ENCODE results near the gene TUBGCP6. TPM values are rescaled to one million over a fixed set of nuclear protein-coding genes. Genes with fewer than 3 reads are reported as not detected.
A peak's percentile ranks its signal among the peaks of the same experiment; 100 is the strongest.

TUBGCP6 gene
- total RNA-seq, 4 donors from 2014 or later: 20.3 to 44.3 (median 32.2) TPM

DNA sequence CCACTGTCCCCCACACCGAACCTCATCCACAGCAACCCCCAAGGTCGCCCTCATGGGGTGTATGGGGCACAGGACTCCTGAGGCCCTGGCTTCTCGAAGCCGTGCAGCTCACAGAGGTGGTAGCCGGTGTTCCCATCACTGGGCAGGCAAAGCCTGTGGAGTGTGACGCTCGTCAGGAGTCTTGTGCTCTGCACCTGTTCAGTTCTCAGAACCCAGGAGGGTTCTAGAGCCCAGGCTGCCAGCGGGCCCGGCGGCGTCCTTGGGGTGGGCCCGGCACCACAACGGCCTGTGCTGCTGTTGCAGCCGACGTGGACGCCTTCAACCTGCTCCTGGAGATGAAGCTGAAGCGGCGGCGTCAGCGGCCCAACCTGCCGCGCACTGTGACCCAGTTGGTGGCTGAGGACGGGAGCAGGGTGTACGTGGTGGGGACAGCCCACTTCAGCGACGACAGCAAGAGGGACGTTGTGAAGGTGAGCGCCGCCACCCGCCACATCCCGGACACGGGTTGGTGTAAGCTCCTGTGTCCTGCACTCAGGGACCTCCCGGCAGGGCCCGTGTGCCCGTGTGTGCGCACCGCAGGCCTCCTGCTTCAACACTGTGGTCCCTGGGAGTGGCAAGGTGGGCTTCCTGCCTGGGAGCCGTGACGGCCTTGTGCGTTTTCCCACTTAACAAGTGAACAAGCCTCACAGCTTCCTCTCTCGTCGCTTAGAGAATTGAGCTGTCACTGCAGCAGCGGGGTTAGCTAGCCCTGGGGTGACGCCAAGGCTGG is 50.6 kb downstream of the TUBGCP6 start:
- no peak for DNase-seq
- TF ChIP-seq POLR2A (IDR thresholded peaks at IDR 0.05): no peak
- TF ChIP-seq, protein P1, sequence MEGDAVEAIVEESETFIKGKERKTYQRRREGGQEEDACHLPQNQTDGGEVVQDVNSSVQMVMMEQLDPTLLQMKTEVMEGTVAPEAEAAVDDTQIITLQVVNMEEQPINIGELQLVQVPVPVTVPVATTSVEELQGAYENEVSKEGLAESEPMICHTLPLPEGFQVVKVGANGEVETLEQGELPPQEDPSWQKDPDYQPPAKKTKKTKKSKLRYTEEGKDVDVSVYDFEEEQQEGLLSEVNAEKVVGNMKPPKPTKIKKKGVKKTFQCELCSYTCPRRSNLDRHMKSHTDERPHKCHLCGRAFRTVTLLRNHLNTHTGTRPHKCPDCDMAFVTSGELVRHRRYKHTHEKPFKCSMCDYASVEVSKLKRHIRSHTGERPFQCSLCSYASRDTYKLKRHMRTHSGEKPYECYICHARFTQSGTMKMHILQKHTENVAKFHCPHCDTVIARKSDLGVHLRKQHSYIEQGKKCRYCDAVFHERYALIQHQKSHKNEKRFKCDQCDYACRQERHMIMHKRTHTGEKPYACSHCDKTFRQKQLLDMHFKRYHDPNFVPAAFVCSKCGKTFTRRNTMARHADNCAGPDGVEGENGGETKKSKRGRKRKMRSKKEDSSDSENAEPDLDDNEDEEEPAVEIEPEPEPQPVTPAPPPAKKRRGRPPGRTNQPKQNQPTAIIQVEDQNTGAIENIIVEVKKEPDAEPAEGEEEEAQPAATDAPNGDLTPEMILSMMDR (IDR thresholded peaks at IDR 0.05): no peak
- Histone ChIP-seq H3K9me3 (no peaks in the 10 kb centered on the region), H3K4me3 (no peak overlapping the region), H3K27ac (no peak overlapping the region), H3K36me3 (peaks cover 11 to 64% (median 20%) of the 10 kb centered on the region in 3 donors), H3K27me3 (no peaks in the 10 kb centered on the region), H3K4me1 (peaks cover 27 to 43% (median 35%) of the 10 kb centered on the region in 3 donors)
- WGBS, 2 donors: 90 to 94% methylated on average over 2 to 6 of the region's 44 CpGs
- intact Hi-C loops (cut with DNase I): no loop called here

DNA sequence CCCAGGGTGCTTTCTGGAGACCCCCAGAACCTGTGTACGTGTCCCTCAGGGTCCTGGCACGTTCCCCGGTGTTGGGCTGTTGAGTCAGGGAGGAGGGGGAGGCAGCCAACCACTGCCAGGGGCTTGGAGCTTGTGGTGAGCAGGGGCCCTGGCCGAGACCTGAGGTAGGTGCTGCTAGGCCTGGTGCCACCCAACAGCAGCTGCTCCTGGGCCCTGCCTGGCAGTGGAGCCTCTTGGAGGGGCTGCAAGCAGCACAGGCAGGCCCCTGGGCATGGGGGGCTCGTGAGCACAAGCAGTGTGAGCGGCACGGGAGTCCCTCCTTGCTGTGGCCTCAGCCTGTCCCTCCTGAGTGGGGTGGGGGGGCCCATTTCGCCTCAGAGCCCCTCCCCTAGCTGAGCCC is 51.2 kb downstream of the TUBGCP6 start:
- no peak for DNase-seq
- intact Hi-C loops (cut with DNase I): no loop called here
- H3K9me3 ChIP-seq: no peaks in the 10 kb centered on the region
- no CpG with 5 or more reads among the region's 8 CpGs for WGBS, 2 donors
- peaks cover 11 to 60% (median 21%) of the 10 kb centered on the region in 3 donors for H3K36me3 ChIP-seq
- H3K4me3 ChIP-seq: no peak overlapping the region
- no peaks in the 10 kb centered on the region for H3K27me3 ChIP-seq
- H3K27ac ChIP-seq: no peak overlapping the region
- TF ChIP-seq POLR2A (IDR thresholded peaks at IDR 0.05): no peak
- TF ChIP-seq, protein P1 (IDR thresholded peaks at IDR 0.05): no peak
- peaks cover 33 to 48% (median 41%) of the 10 kb centered on the region in 3 donors for H3K4me1 ChIP-seq

GRCh38 chr22:50192436-50193204 is 52.2 kb downstream of the TUBGCP6 start:
- TF ChIP-seq, protein P1 (IDR thresholded peaks at IDR 0.05): no peak
- peak in 1 of 4 donors; percentile 6 for TF ChIP-seq POLR2A (IDR thresholded peaks at IDR 0.05)
- Histone ChIP-seq H3K36me3 (peaks cover 3 to 57% (median 22%) of the 10 kb centered on the region in 3 donors), H3K27me3 (no peaks in the 10 kb centered on the region), H3K9me3 (no peaks in the 10 kb centered on the region), H3K4me3 (peak overlapping the region in 1 of 4 donors; percentile 69), H3K27ac (peak overlapping the region; percentile 62 to 95 (median 87)), H3K4me1 (peaks cover 33 to 59% (median 41%) of the 10 kb centered on the region in 3 donors)
- DNase-seq: no peak
- intact Hi-C loops (cut with DNase I): no loop called here
- WGBS, 2 donors: 49% methylated on average over 3 of the region's 25 CpGs; no CpG with 5 or more reads in 1 of the 2 donors

DNA sequence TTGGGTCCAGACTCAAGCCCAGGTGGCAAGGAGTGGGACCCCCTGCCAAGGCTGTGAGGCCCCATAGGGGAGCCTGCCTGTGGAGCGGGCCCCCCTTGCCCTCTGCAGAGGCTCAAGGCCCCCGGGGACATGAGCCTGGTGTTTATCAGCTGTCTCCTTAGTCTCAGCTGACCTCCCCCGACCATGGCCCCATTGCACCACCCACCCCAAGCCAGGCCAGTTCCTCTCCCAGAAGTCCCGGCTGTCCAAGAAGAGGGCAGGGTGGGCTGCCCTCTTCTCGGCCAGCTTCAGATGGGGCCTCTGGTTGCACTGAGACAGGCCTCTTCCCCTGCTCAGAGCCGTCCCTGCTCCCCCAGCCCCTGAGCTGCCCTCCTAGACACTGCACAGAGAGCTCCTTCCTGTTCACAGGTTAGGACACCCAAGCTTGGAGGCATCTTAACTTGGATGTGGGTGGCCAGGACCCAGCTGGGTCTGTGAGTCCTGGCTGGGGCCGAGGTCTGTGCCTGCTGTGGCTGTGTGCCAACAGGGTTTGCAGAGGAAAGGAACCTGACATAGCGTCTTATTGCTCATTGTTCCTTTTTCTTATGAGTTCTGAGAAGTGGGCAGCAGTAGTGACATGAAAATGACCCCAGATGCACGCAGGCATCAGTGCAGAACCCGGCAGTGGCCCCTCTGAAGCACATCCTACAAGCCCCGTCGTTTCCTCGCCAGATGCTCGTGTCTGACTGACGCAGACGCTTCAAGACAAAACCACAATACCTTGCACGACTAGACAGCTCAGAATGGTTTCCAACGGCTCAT is 53.7 kb downstream of the TUBGCP6 start:
- Histone ChIP-seq H3K27ac (peak overlapping the region; percentile 83 to 95 (median 90)), H3K4me1 (peaks cover 47 to 73% (median 50%) of the 10 kb centered on the region in 3 donors), H3K36me3 (peaks cover 3 to 42% (median 17%) of the 10 kb centered on the region in 3 donors), H3K9me3 (no peaks in the 10 kb centered on the region), H3K27me3 (no peaks in the 10 kb centered on the region), H3K4me3 (peak overlapping the region; percentile 20 to 69 (median 48))
- WGBS, 2 donors: 57% methylated on average over 12 to 14 of the region's 18 CpGs
- TF ChIP-seq, protein P1 (IDR thresholded peaks at IDR 0.05): no peak
- peak in 1 of 4 donors; percentile 51 for TF ChIP-seq POLR2A (IDR thresholded peaks at IDR 0.05)
- intact Hi-C loops (cut with DNase I): no loop called here
- peak; percentile 56 for DNase-seq

Measured in esophagus squamous epithelium (tissue), 5 donors.